ENCODE measurements around the gene MED13L.

- TF ChIP-seq CTCF (IDR thresholded peaks at IDR 0.05; ENCODE audit: low read depth, low read length, missing input control) (no peak), ATF3 (IDR thresholded peaks at IDR 0.05) (no peak), GABPA (IDR thresholded peaks at IDR 0.05 in 1 of 2, conservative IDR thresholded peaks at IDR 0.05 in 1 of 2) (no peak), RXRA (IDR thresholded peaks at IDR 0.05) (no peak), JUND (IDR thresholded peaks at IDR 0.05) (no peak), REST (IDR thresholded peaks at IDR 0.05) (no peak), RAD21 (IDR thresholded peaks at IDR 0.05) (no peak), TAF1 (conservative IDR thresholded peaks at IDR 0.05) (no peak), EGR1 (IDR thresholded peaks at IDR 0.05; ENCODE audit: low read depth in 2 of 2) (no peak), SP1 (IDR thresholded peaks at IDR 0.05) (no peak), HNF4G (IDR thresholded peaks at IDR 0.05) (no peak), FOXA1 (IDR thresholded peaks at IDR 0.05) (no peak)
These were observed 73.3 kb downstream of the MED13L start for GRCh38 chr12:116204169-116204568.
